Islet of Langerhans (tissue), 1 donor: ENCODE results near the gene ATG4A.

Experiments used
- FAIRE-seq: peaks from one replicate; lab custom pipeline; 2011; peaks lifted over from hg19 to GRCh38; lab: Jason Lieb, UNC

ATG4A gene

GRCh38 chrX:108168961-108169740 is 77.6 kb downstream of the ATG4A start:
- FAIRE-seq = no peak

- FAIRE-seq = no peak
Observed at GRCh38 chrX:108169768-108170167, 78.2 kb downstream of the ATG4A start.

GRCh38 chrX:108171671-108172070 is 80.1 kb downstream of the ATG4A start:
- no peak for FAIRE-seq

- FAIRE-seq = no peak
Observed at GRCh38 chrX:108173874-108174273, 82.3 kb downstream of the ATG4A start.

- no peak for FAIRE-seq
Observed at GRCh38 chrX:108177351-108178142, 86.0 kb downstream of the ATG4A start.

- FAIRE-seq = no peak
Observed at GRCh38 chrX:108178143-108178498, 86.5 kb downstream of the ATG4A start.

GRCh38 chrX:108186811-108187210 is 95.2 kb downstream of the ATG4A start:
- FAIRE-seq = no peak

- FAIRE-seq = no peak
Observed at GRCh38 chrX:108198420-108198819, 106.8 kb downstream of the ATG4A start.

- FAIRE-seq = no peak
Observed at GRCh38 chrX:108199041-108199440, 107.5 kb downstream of the ATG4A start.

- FAIRE-seq = no peak
Observed at GRCh38 chrX:108199691-108200090, 108.1 kb downstream of the ATG4A start.

GRCh38 chrX:108203540-108203939 is 112.0 kb downstream of the ATG4A start:
- no peak for FAIRE-seq
